HepG2 (cell line): ENCODE data around the gene CCNF. TPM values are rescaled to one million over a fixed set of nuclear protein-coding genes. Genes with fewer than 3 reads are reported as not detected.

ENCODE experiments used
- CBFB ChIP-seq: sonication (generic); formaldehyde crosslinking; IDR thresholded peaks from 2 replicates; pipeline ENCODE4 v1.4.0; 2020; ENCODE audit warnings: missing genetic modification reagents
- HNF4A ChIP-seq: sonication (generic); formaldehyde crosslinking; IDR thresholded peaks from 2 replicates; pipeline ENCODE4 v1.4.0; 2020; ENCODE audit warnings: missing genetic modification reagents
- HNRNPL ChIP-seq: fragments of 200-400 bp; formaldehyde crosslinking; IDR thresholded peaks from 2 replicates; pipeline ENCODE4 v1.6.1; 2017; ENCODE audit warnings: mild to moderate bottlenecking, low read depth, low read length
- KDM4B ChIP-seq: sonication (generic); formaldehyde crosslinking; IDR thresholded peaks from 2 replicates; pipeline ENCODE4 v1.4.0; 2020; ENCODE audit warnings: missing genetic modification reagents
- MTF1 ChIP-seq: sonication (generic); formaldehyde crosslinking; IDR thresholded peaks from 2 replicates; pipeline ENCODE4 v1.5.0; 2020; ENCODE audit warnings: missing genetic modification reagents
- SCMH1 ChIP-seq: sonication (generic); formaldehyde crosslinking; IDR thresholded peaks from 2 replicates; pipeline ENCODE4 v1.9.0; 2021; ENCODE audit warnings: missing genetic modification reagents, mild to moderate bottlenecking, borderline replicate concordance
- SP5 ChIP-seq: IDR thresholded peaks from 2 replicates; pipeline ENCODE4 v1.6.1; 2016; ENCODE audit warnings: low read depth, borderline replicate concordance
- ZFP36L1 ChIP-seq: sonication (generic); formaldehyde crosslinking; IDR thresholded peaks from 2 replicates; pipeline ENCODE4 v1.8.0; 2022; ENCODE audit warnings: mild to moderate bottlenecking, missing genetic modification reagents, moderate library complexity
- ZNF430 ChIP-seq: sonication (generic); formaldehyde crosslinking; IDR thresholded peaks from 2 replicates; pipeline ENCODE4 v1.9.0; 2021; ENCODE audit warnings: mild to moderate bottlenecking, missing genetic modification reagents
- ZNF839 ChIP-seq: sonication (generic); formaldehyde crosslinking; IDR thresholded peaks from 2 replicates; pipeline ENCODE4 v1.4.0; 2020; ENCODE audit warnings: missing genetic modification reagents, mild to moderate bottlenecking, borderline replicate concordance
- polyA plus RNA-seq, 8 experiments: library from polyadenylated mRNA; depleted of rRNA in 3 of 8; stranded (reverse) in 7 of 8; unstranded in 1 of 8; fragments of >200 nt; fragmentation: Illumina TruSeq in 4 of 8; extraction: Trizol in 4 of 8; gene quantifications; 2 replicates each; pipeline versions ENCODE4 v1.2.1 to v1.2.3, GENCODE V29; 2011 to 2016; ENCODE audit warnings: low read depth in 4 of 8, missing spikeins in 1 of 8, mixed read lengths in 1 of 8; ENCODE audit not compliant: insufficient read depth in 1 of 8
- total RNA-seq, 5 experiments: library from RNA; depleted of rRNA; stranded (reverse); fragments of >200 nt; fragmentation: Illumina TruSeq; extraction: Trizol; gene quantifications; 2 replicates each; pipeline ENCODE4 v1.2.3, GENCODE V29; 2016; ENCODE audit warnings: low read depth in 1 of 5
- TF ChIP-seq, protein P1 (sequence below): IDR thresholded peaks from 2 replicates; pipeline ENCODE4 v1.6.1; 2016
- TF ChIP-seq, protein P2 (sequence below): IDR thresholded peaks from 2 replicates; pipeline ENCODE4 v1.6.1; 2016; ENCODE audit warnings: missing compliant biosample characterization, missing genetic modification reagents, borderline replicate concordance
- TF ChIP-seq, protein P3 (sequence below): sonication (generic); formaldehyde crosslinking; IDR thresholded peaks from 2 replicates; pipeline ENCODE4 v1.4.0; 2020; ENCODE audit warnings: missing genetic modification reagents, mild to moderate bottlenecking, borderline replicate concordance
- TF ChIP-seq, protein P4 (sequence below), 2 experiments: sonication (generic) in 1 of 2; formaldehyde crosslinking in 1 of 2; IDR thresholded peaks; 2 replicates each; pipeline versions ENCODE4 v1.4.0 to v1.6.1; 2018 to 2020; ENCODE audit warnings: missing genetic modification reagents in 2 of 2, borderline replicate concordance in 1 of 2, low read depth in 1 of 2, mild to moderate bottlenecking in 1 of 2, missing biosample characterization in 1 of 2
- TF ChIP-seq, protein P5 (sequence below): sonication (generic); formaldehyde crosslinking; IDR thresholded peaks from 2 replicates; pipeline ENCODE4 v1.5.1; 2020; ENCODE audit warnings: missing genetic modification reagents, mild to moderate bottlenecking, borderline replicate concordance
- TF ChIP-seq, protein P6 (sequence below): sonication (generic); formaldehyde crosslinking; IDR thresholded peaks from 2 replicates; pipeline ENCODE4 v1.5.1; 2020; ENCODE audit warnings: mild to moderate bottlenecking, missing genetic modification reagents, moderate library complexity

CCNF gene
- total and polyA plus RNA-seq, 2 of the 13 experiments (the other 11 are each of a cell fraction or from before 2014, with no cell fraction given) = 6.4 to 22.8 TPM

DNA sequence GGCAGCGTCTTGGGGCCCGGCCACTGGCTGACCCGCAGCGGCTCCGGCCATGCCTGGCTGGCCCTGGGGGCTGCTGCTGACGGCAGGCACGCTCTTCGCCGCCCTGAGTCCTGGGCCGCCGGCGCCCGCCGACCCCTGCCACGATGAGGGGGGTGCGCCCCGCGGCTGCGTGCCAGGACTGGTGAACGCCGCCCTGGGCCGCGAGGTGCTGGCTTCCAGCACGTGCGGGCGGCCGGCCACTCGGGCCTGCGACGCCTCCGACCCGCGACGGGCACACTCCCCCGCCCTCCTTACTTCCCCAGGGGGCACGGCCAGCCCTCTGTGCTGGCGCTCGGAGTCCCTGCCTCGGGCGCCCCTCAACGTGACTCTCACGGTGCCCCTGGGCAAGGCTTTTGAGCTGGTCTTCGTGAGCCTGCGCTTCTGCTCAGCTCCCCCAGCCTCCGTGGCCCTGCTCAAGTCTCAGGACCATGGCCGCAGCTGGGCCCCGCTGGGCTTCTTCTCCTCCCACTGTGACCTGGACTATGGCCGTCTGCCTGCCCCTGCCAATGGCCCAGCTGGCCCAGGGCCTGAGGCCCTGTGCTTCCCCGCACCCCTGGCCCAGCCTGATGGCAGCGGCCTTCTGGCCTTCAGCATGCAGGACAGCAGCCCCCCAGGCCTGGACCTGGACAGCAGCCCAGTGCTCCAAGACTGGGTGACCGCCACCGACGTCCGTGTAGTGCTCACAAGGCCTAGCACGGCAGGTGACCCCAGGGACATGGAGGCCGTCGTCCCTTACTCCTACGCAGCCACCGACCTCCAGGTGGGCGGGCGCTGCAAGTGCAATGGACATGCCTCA is 42.6 kb downstream of the CCNF start (continued):
- TF ChIP-seq, protein P1, sequence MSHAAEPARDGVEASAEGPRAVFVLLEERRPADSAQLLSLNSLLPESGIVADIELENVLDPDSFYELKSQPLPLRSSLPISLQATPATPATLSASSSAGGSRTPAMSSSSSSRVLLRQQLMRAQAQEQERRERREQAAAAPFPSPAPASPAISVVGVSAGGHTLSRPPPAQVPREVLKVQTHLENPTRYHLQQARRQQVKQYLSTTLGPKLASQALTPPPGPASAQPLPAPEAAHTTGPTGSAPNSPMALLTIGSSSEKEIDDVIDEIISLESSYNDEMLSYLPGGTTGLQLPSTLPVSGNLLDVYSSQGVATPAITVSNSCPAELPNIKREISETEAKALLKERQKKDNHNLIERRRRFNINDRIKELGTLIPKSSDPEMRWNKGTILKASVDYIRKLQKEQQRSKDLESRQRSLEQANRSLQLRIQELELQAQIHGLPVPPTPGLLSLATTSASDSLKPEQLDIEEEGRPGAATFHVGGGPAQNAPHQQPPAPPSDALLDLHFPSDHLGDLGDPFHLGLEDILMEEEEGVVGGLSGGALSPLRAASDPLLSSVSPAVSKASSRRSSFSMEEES = 0 out of 2 replicates have a peak, but pooled peaks have one; percentile 27
- TF ChIP-seq HNRNPL (peak; percentile 88), SP5 (CRISPR knock-in tag) (peak; percentile 82), CBFB (CRISPR knock-in tag) (0 out of 2 replicates have a peak, but pooled peaks have one; percentile 2), MTF1 (CRISPR knock-in tag) (no peak), ZNF430 (CRISPR knock-in tag) (no peak), KDM4B (no peak), SCMH1 (CRISPR knock-in tag) (no peak), ZNF839 (CRISPR knock-in tag) (no peak), ZFP36L1 (CRISPR knock-in tag) (0 out of 2 replicates have a peak, but pooled peaks have one; percentile 32), HNF4A (CRISPR knock-in tag) (peak; percentile 73)
- TF ChIP-seq, protein P2, sequence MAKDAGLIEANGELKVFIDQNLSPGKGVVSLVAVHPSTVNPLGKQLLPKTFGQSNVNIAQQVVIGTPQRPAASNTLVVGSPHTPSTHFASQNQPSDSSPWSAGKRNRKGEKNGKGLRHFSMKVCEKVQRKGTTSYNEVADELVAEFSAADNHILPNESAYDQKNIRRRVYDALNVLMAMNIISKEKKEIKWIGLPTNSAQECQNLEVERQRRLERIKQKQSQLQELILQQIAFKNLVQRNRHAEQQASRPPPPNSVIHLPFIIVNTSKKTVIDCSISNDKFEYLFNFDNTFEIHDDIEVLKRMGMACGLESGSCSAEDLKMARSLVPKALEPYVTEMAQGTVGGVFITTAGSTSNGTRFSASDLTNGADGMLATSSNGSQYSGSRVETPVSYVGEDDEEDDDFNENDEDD (CRISPR knock-in tag) = peak; percentile 72; the same call in 1 of the 2 replicates
- TF ChIP-seq, protein P3, sequence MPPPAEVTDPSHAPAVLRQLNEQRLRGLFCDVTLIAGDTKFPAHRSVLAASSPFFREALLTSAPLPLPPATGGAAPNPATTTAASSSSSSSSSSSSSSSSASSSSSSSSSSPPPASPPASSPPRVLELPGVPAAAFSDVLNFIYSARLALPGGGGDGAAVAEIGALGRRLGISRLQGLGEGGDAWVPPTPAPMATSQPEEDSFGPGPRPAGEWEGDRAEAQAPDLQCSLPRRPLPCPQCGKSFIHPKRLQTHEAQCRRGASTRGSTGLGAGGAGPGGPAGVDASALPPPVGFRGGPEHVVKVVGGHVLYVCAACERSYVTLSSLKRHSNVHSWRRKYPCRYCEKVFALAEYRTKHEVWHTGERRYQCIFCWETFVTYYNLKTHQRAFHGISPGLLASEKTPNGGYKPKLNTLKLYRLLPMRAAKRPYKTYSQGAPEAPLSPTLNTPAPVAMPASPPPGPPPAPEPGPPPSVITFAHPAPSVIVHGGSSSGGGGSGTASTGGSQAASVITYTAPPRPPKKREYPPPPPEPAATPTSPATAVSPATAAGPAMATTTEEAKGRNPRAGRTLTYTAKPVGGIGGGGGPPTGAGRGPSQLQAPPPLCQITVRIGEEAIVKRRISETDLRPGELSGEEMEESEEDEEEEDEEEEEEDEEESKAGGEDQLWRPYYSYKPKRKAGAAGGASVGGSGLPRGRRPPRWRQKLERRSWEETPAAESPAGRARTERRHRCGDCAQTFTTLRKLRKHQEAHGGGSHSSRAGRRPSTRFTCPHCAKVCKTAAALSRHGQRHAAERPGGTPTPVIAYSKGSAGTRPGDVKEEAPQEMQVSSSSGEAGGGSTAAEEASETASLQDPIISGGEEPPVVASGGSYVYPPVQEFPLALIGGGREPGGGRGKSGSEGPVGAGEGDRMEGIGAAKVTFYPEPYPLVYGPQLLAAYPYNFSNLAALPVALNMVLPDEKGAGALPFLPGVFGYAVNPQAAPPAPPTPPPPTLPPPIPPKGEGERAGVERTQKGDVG (CRISPR knock-in tag) = no peak
- TF ChIP-seq, protein P4, sequence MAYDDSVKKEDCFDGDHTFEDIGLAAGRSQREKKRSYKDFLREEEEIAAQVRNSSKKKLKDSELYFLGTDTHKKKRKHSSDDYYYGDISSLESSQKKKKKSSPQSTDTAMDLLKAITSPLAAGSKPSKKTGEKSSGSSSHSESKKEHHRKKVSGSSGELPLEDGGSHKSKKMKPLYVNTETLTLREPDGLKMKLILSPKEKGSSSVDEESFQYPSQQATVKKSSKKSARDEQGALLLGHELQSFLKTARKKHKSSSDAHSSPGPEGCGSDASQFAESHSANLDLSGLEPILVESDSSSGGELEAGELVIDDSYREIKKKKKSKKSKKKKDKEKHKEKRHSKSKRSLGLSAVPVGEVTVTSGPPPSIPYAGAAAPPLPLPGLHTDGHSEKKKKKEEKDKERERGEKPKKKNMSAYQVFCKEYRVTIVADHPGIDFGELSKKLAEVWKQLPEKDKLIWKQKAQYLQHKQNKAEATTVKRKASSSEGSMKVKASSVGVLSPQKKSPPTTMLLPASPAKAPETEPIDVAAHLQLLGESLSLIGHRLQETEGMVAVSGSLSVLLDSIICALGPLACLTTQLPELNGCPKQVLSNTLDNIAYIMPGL (CRISPR knock-in tag; IDR thresholded peaks at IDR 0.05; ENCODE audit: borderline replicate concordance in 1 of 2, low read depth in 1 of 2) = 0 out of 4 replicates have a peak, but pooled peaks of 1 of the 2 experiments have one; percentile 23
- TF ChIP-seq, protein P5, sequence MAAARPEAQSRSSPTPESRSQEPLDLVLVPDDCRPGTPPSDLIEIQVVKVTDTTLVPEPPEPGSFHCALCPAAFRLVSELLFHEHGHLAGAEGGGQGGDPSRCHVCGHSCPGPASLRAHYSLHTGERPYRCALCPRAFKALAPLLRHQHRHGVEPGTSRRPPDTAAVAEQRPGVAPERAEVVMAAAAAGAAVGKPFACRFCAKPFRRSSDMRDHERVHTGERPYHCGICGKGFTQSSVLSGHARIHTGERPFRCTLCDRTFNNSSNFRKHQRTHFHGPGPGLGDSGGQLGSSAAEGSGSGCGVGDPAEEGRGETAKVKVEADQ (CRISPR knock-in tag) = peak; percentile 54; the same call in 1 of the 2 replicates
- TF ChIP-seq, protein P6, sequence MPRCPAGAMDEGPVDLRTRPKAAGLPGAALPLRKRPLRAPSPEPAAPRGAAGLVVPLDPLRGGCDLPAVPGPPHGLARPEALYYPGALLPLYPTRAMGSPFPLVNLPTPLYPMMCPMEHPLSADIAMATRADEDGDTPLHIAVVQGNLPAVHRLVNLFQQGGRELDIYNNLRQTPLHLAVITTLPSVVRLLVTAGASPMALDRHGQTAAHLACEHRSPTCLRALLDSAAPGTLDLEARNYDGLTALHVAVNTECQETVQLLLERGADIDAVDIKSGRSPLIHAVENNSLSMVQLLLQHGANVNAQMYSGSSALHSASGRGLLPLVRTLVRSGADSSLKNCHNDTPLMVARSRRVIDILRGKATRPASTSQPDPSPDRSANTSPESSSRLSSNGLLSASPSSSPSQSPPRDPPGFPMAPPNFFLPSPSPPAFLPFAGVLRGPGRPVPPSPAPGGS = peak; percentile 76; the same call in 1 of the 2 replicates
